SHP77 (cell line): Measurements from ENCODE around the gene PIGS.
"Not testable (repeated sequence)": the region's sequence is repeated elsewhere in the genome, so short reads cannot be mapped to it uniquely, and the experiment has no call there.

Experiments used
- DNase-seq, 2 experiments: peaks; one replicate each; lab custom pipeline; 2025; lab: John Stamatoyannopoulos, UW

PIGS gene

GRCh38 chr17:28571361-28572122, at the start of gene PIGS:
TSS of gene PIGS (minus strand) at chr17:28571524. CDS start at chr17:28571496, 28 bp downstream.
- DNase-seq: peak; percentile 94 to 96

- no peak for DNase-seq
These were observed 48.7 kb upstream of the PIGS start for GRCh38 chr17:28620010-28620409.

- no peak for DNase-seq
These were observed 47.1 kb upstream of the PIGS start for GRCh38 chr17:28618464-28618863.

GRCh38 chr17:28616281-28616680, 45.0 kb upstream of the PIGS start:
- DNase-seq: no peak

- DNase-seq: no peak
These were observed 44.1 kb upstream of the PIGS start for GRCh38 chr17:28615260-28615940.

GRCh38 chr17:28613931-28614381, 42.6 kb upstream of the PIGS start, which contains the start of gene RSKR:
TSS of gene RSKR (minus strand) at chr17:28614185. CDS start at chr17:28614161, 24 bp downstream.
- no peak for DNase-seq

- peak; percentile 29 to 42 for DNase-seq
These were observed 41.9 kb upstream of the PIGS start for GRCh38 chr17:28612936-28613872.

- no peak for DNase-seq
These were observed 41.2 kb upstream of the PIGS start for GRCh38 chr17:28612531-28612930.

- no peak for DNase-seq
These were observed 39.1 kb upstream of the PIGS start for GRCh38 chr17:28610376-28610775.

- DNase-seq: not testable (repeated sequence)
These were observed 32.7 kb upstream of the PIGS start for GRCh38 chr17:28604031-28604430.

GRCh38 chr17:28599311-28600184, 28.2 kb upstream of the PIGS start:
- peak; percentile 72 to 73 for DNase-seq

GRCh38 chr17:28598799-28599310, 27.5 kb upstream of the PIGS start, which contains the start of gene SPAG5:
TSS of gene SPAG5 (minus strand) at chr17:28599025. CDS start at chr17:28598946, 79 bp downstream.
- DNase-seq: peak; percentile 90 to 93

GRCh38 chr17:28598389-28598788, 27.1 kb upstream of the PIGS start:
- DNase-seq: no peak

- no peak for DNase-seq
These were observed 26.5 kb upstream of the PIGS start for GRCh38 chr17:28597606-28598383.

- no peak for DNase-seq
These were observed 20.9 kb upstream of the PIGS start for GRCh38 chr17:28592260-28592659.

- no peak for DNase-seq
These were observed 14.5 kb upstream of the PIGS start for GRCh38 chr17:28585851-28586250.

- no peak for DNase-seq
These were observed 13.1 kb upstream of the PIGS start for GRCh38 chr17:28584434-28584833.

- DNase-seq: no peak
These were observed 11.2 kb upstream of the PIGS start for GRCh38 chr17:28582513-28582912.

- no peak for DNase-seq
These were observed 9.6 kb upstream of the PIGS start for GRCh38 chr17:28580959-28581358.

GRCh38 chr17:28579526-28579925, 8.2 kb upstream of the PIGS start:
- DNase-seq: no peak
